HG03064 (cell line): ENCODE data around the gene OR2T10.
"Not testable (repeated sequence)": the region's sequence is repeated elsewhere in the genome, so short reads cannot be mapped to it uniquely, and the experiment has no call there.

ENCODE experiments used
- ATAC-seq: cut with Tn5 transposase; IDR thresholded peaks from one replicate; pipeline ENCODE4 v1.9.1; 2021; ENCODE audit warnings: low read depth; ENCODE audit not compliant: unreplicated experiment

The OR2T10 gene

DNA sequence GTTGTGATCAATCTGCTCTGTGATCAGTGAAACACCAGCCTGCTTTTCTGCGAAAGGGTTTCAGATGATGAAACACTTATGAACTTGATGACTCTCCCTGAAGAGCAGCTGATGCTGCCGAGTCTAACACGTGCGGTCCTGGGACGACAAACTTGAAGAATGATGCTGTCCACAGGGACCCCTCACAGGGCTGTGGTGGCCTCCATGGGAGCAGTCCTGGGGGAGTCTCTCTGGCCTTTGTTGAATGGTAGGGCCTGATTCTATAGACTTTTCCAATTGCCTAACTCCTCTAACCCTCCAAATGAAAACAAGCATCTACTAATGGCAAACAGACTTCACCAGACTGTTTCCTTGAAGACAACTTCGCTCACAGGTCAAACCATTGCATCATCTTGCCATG lies at the start of gene OR2T10:
TSS of gene OR2T10 (minus strand) at position 112 of the 400 bp plus-strand sequence. CDS start 3,932 bp downstream, outside the sequence.
- no peak for ATAC-seq

- ATAC-seq = not testable (repeated sequence)
Measured at GRCh38 chr1:248645178-248645577, 47.7 kb upstream of the OR2T10 start, which contains the start of gene OR2T35. TSS of gene OR2T35 (minus strand) at chr1:248645278. CDS start at chr1:248639258, 6,020 bp downstream.

- peak; percentile 45 for ATAC-seq
Measured at GRCh38 chr1:248642971-248643651, 45.6 kb upstream of the OR2T10 start.

GRCh38 chr1:248641583-248641982 lies 44.1 kb upstream of the OR2T10 start:
- peak; percentile 13 for ATAC-seq

DNA sequence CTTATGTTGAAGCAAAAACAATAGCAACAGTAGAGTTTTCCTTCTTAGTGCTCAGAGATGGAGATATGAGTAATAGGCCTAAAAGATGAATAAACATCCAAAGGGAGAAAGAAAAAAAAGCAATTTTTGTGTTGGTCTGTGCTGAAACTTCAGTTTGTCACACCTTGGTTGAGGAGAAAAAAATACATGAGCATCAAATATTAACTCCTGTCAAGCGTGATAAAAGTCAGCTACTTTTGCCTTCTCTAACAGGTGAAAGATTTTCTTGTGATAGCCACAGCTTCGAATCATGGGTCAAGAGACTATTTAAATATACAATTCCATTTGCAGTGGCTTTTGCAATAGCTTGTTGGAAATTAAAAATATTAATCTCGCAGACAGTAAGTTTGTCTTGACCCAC lies 43.4 kb upstream of the OR2T10 start:
- ATAC-seq = peak; percentile 53

DNA sequence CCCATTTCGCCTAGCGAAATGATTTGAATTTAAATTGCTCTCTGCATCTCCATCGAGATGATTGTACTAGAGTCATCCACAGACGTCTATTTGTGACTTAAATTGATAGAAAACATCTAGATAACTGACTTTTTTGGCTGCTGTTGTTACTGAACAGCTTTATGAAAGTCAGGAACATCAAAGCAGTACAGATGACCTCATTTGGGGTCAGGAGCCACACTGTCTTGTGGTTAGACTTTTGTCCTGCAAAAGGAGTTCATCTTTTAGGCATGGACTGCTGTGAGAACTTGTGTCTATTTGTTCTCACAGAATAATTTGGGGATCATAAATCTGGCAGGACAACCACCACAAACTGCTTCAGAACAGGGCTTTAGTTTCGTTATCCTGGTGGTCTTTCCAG lies 42.2 kb upstream of the OR2T10 start:
- ATAC-seq = peak; percentile 26

- not testable (repeated sequence) for ATAC-seq
Measured at GRCh38 chr1:248636612-248637011, 39.1 kb upstream of the OR2T10 start.

DNA sequence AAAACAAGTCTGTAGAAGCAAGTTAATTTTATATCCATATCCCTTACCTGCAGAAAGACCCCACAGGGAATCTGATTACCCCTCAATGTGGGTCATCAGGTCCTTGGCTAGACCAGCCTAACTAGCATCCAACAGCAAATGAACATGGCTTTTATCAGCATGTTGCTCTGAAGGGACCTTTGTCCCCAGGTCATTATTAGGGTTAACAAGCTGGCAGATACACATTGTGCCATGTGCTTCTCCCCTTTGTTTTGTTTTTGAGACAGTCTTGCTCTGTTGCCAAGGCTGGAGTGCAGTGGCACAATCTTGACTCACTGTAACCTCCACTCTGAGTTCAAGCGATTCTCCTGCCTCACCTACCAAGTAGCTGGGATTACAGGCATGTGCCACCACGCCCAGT lies 37.5 kb upstream of the OR2T10 start, which contains the start of gene OR2T11:
TSS of gene OR2T11 (minus strand) at position 101 of the 400 bp plus-strand sequence. CDS start 7,963 bp downstream, outside the sequence.
- ATAC-seq = not testable (repeated sequence)

DNA sequence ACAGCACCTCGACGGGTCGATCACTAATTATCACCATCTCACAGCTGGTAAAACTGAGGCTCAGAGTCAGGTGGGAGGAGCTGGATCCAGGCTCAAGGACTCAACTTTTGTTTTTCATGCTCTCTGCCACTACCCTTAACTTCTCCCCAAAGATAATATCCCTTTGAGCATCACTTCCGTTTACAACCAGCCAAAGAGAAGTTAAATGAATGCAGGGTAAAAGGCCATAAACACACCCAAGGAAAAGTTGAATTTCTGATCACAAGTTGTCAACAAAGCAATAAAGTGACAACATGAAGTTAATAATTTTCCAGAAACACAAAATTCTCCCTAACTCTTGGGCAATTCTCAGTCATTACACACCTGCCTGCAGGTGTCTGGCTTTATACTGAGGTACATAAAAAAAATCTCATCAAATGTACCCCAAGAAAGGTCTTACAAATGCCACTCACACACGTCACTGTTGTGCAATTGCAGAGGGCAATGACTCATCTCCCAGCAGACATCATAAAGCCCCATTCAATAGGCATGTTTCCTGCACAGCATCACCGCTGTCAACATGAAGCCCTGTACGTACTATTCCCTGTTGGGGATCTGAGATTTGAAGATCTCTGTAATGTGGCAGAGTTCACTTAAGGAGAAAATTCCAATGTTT lies 34.0 kb upstream of the OR2T10 start:
- ATAC-seq = no peak

DNA sequence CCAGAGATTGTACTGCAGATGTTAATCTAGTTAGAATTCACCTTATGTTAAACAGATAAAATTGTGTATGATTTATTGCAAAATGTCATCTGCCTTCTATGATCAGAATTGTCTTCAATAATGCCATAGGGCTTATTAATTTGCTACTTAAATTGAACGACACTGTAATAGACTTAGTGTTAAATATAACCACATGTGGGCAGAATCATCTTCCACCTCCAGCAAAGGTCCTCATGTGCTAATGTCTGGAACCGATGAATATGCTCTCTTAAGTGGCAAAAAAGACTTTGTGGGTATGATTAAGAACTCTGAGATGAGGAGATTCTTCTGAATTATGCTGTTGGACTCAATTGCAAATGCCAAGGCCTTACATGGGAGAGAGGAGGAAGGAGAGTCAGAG lies 33.1 kb upstream of the OR2T10 start:
- no peak for ATAC-seq

DNA sequence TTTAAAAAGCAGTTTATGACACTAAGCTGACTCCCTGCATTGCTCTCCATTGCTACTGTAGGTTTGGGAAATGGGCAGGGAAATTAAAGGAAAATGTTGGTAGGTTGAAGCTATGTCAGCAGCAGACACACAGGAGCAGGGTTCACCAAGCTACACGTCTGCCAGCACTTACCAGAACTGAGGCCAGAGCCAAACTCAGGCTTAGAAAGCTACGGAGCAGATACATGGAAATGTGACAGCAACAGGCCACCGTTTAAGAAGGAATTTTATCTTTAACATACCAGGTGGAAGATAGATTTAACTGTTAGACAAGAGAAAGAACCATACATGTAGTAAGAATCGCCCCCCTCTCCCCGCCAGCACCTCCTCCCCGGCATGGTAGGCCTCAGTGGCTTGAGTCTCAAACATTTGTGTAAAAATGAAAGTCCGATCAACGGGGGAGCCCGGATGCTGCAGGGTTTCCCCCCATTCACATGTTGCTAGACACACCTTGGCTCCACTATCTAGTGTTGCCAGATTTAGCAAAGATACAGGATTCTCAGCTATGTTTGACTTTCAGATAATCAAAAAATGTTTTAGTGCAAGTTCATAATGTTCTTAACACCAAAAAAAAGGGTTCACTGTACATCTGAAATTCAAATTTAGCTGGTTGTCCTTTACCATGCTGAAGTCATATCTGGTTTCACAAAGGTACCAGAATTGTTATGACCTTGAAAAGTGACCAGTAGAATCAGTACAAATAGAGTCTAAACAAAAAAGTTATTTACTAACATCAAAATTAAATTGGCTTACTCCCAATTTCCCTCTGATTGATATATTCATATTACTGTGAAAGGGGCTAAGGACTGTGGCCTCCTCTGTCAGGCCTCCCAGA lies 30.7 kb upstream of the OR2T10 start:
- peak; percentile 94 for ATAC-seq

DNA sequence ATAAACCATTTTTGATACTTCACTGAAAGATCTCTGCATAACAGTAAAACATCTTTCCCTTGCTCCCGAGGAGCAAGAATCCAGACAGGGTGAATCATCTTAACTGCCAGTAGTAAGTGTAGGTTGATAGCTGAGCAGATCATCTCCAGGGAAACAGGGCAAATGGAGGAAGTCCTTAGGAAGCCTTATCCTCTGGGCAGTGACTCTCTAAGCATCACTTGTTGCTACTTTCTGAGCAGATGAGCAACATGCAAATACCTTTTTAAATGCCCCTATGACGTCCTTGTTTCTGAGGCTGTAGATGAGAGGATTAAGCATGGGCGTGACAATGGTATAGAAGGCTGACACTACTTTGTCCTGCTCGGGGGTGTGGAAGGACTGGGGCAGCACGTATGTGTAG lies 28.5 kb upstream of the OR2T10 start:
- ATAC-seq = no peak

GRCh38 chr1:248625166-248625565 lies 27.7 kb upstream of the OR2T10 start:
- no peak for ATAC-seq

DNA sequence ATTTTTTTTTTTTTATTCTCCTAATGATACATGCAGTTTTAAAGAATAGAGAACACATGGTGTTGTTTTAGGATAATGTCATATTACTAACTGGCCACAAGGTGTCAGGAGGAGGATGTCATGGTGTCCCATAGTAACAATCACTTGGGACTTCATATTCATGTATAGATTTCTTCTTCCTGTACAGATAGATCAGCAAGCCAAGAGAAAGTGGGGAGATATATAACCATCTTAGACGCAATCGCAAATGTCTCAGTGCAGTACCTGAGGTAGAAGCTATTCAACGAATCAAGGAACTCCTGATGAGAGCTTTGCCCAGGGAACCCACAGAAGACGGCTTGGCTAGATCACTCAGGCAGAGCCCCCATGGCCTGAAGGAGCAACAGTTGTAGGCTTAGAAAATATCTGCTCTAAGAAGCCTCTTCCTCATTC lies 25.1 kb upstream of the OR2T10 start:
- peak; percentile 84 for ATAC-seq

DNA sequence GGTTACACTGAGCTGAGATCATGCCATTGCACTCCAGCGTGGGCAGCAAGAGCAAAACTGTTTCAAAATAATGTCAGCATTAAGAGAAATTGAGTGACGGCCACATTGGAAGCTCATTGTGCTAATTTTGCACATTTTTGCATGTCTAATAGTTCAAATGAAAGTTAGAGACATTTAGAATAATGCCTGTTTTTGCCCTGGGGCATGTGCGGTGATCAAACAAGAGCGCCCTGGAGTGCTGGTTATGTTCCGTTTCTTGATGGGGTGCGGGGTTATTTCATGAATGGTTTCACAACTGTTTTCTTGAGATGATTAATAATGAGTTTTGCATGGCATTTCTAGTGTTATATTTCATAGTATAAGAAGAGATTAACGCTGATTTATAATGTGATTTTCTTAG lies 24.3 kb upstream of the OR2T10 start:
- no peak for ATAC-seq

- no peak for ATAC-seq
Measured at GRCh38 chr1:248618878-248619277, 21.4 kb upstream of the OR2T10 start.

DNA sequence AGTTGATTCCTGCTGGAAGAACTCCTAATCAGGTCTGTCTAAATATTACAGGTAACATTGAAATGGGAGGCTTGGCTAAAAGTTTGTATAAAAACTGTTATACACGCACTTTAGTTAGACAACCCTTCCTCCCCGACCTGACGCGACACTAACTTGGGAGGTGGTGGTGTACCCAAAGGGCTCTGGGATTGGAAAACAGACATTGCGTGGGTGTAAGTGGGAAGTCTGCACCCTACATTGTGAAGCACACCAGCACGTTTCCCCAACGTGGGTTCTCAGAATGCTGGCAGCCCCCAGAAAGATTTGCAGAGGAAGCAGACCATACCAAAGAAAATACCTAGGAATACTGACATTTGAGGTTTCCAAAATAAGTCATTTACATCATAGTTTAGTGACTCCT lies 20.6 kb upstream of the OR2T10 start:
- no peak for ATAC-seq

GRCh38 chr1:248613742-248614141 lies 16.2 kb upstream of the OR2T10 start:
- no peak for ATAC-seq

DNA sequence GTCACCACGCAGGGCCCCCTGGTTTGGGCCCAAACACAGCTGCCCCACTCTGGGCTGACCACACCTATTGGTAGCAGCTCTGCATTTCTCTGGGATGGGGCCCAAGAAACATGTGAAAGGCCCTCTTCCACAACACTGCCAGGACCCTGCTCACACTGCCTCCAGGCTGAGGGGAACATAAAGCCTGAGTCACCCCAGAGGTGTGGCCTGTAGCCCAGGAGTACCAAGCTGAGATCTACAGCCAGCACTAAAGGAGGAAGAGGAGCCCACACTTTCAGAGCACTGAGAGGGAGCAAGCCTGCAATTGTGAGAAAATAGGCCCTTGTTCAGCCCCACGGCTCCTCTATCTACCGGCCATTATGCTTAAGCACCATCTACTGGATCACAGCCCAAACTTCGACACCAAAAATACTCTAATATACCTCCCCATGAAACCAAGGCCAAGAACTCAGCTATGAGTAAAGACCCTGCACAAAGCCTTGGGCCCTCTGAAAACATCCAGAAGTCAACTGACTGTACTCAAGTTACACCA lies 14.4 kb upstream of the OR2T10 start:
- ATAC-seq = no peak

- no peak for ATAC-seq
Measured at GRCh38 chr1:248610301-248610700, 12.8 kb upstream of the OR2T10 start.

- no peak for ATAC-seq
Measured at GRCh38 chr1:248599396-248599795, 1.9 kb upstream of the OR2T10 start.
